Sigmoid colon (tissue), 7 donors: ENCODE results near the gene CRYBG1. TPM values are rescaled to one million over a fixed set of nuclear protein-coding genes. Genes with fewer than 3 reads are reported as not detected.
A peak's percentile ranks its signal among the peaks of the same experiment; 100 is the strongest.

Source experiments
- DNase-seq: peaks from one replicate; pipeline ENCODE4 v3.0.0-alpha.2; 2019
- H3K27ac ChIP-seq, 4 donors: fragments of 200-600 bp; sonication (generic); one replicate each; pipeline ENCODE4 v1.5.1; 2016 to 2019; ENCODE audit warnings: mild to moderate bottlenecking in 1 of 4
- H3K27me3 ChIP-seq, 3 donors: fragments of 200-600 bp; sonication (generic); one replicate each; pipeline ENCODE4 v1.5.1; 2019; ENCODE audit warnings: mild to moderate bottlenecking in 1 of 3
- H3K36me3 ChIP-seq, 4 donors: fragments of 200-600 bp; sonication (generic); one replicate each; pipeline ENCODE4 v1.5.1; 2016 to 2019
- H3K4me1 ChIP-seq, 4 donors: fragments of 200-600 bp; sonication (generic); one replicate each; pipeline ENCODE4 v1.5.1; 2017 to 2019
- H3K4me3 ChIP-seq, 4 donors: fragments of 200-600 bp; sonication (generic); one replicate each; pipeline ENCODE4 v1.5.1; 2017 to 2019; ENCODE audit warnings: mild to moderate bottlenecking in 2 of 4, moderate library complexity in 1 of 4
- H3K9me3 ChIP-seq, 4 donors: fragments of 200-600 bp in 3 of 4; sonication (generic) in 3 of 4; one replicate each; pipeline versions ENCODE4 v1.5.1 to v1.6.1; 2013 to 2019
- CTCF ChIP-seq, 4 experiments: fragments of 450-650 bp in 3 of 4; fragments of 200-600 bp in 1 of 4; IDR thresholded peaks; one replicate each; pipeline ENCODE4 v1.5.1; 2016 to 2019; ENCODE audit warnings: antibody characterized with exemption in 4 of 4, mild to moderate bottlenecking in 3 of 4, moderate library complexity in 2 of 4
- EP300 ChIP-seq, 4 donors: sonication (generic); formaldehyde crosslinking; IDR thresholded peaks; one replicate each; pipeline ENCODE4 v1.6.1; 2017; ENCODE audit warnings: antibody characterized with exemption in 4 of 4
- POLR2A ChIP-seq, 2 donors: fragments of 450-650 bp; IDR thresholded peaks; one replicate each; pipeline ENCODE4 v1.6.1; 2016; ENCODE audit warnings: antibody characterized with exemption in 2 of 2, mild to moderate bottlenecking in 2 of 2, moderate library complexity in 2 of 2
- POLR2AphosphoS5 ChIP-seq, 4 donors: sonication (generic); formaldehyde crosslinking; IDR thresholded peaks; one replicate each; pipeline ENCODE4 v1.6.1; 2017; ENCODE audit warnings: antibody characterized with exemption in 4 of 4
- WGBS, 2 donors: extraction: QIAGEN DNeasy Blood & Tissue Kit; methylation state at CpG; one replicate each; pipeline ENCODE4 v1.1.7; 2013; 5-methylcytosine and 5-hydroxymethylcytosine counted together
- intact Hi-C: fragments of 100-400 bp; cut with DNase I; formaldehyde crosslinking; loops from one replicate; pipeline ENCODE4 v1.15.1; 2023
- polyA plus RNA-seq, 3 donors: library from polyadenylated mRNA; stranded (reverse); fragments of 200-250 nt; gene quantifications; one replicate each; pipeline ENCODE4 v1.2.3, GENCODE V29; 2013
- total RNA-seq, 4 donors: library from RNA; depleted of rRNA; stranded (reverse); fragments of >200 nt; gene quantifications; one replicate each; pipeline ENCODE4 v1.1.0, GENCODE V29; 2016
- donor health status: healthy with polysubstance abuse.
- donor health status: Bipolar disorder and iron deficiency.
- donor health status: healthy.

CRYBG1 gene
- total and polyA plus RNA-seq, 7 donors, result 5.8 to 26.5 (median 10.2) TPM

DNA sequence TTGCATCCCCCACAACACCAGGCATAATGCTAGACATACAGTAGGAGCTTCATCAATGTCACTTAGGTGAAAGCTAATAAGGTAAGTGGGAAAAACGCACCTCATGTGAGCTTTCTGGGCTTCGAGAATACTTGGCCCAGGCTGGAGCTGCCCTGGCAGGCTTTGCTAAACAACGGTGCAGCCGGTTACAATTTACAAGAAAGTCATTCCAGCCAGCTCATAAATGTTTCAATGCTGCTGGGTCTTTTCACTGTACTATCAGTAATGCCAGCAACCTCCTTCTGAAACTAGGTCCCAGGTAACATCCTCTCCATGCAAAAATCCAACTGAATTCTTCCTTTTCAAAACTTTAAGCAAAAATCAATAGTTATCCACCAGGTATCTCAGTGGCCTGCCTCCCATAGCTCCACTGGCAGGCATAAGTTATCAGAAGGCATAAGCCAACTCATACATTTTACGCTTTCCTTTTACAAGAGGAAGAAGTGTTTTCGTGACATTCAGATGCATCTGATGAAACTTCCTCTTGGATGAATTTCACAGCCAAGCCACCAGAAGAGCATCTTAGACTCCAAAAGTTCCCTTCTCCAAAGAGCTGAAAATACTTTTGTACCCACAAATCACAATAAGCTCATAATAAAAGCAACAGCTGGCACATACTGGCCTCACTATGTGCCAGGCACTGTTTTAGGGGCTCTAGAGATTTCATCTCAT lies 212.5 kb downstream of the CRYBG1 start:
- no peak for DNase-seq
- 84 to 87% methylated on average over 6 of the region's 6 CpGs for WGBS, 2 donors

GRCh38 chr6:106574741-106575458 lies 214.4 kb downstream of the CRYBG1 start:
- DNase-seq, result no peak
- peak overlapping the region in 3 of 4 donors; percentile 66 to 79 (median 77) for H3K27ac ChIP-seq
- intact Hi-C loops, result no loop called here

More for the DNA sequence above, 212.5 kb downstream of the CRYBG1 start:
- H3K4me3 ChIP-seq, result no peak overlapping the region
- intact Hi-C loops, result no loop called here
- H3K27me3 ChIP-seq, result no peaks in the 10 kb centered on the region
- peaks cover 0 to 17% (median 0%) of the 10 kb centered on the region in 4 donors for H3K36me3 ChIP-seq
- H3K9me3 ChIP-seq, result no peaks in the 10 kb centered on the region
- peaks cover 0 to 41% (median 34%) of the 10 kb centered on the region in 4 donors for H3K4me1 ChIP-seq
- TF ChIP-seq CTCF (IDR thresholded peaks at IDR 0.05) (no peak), EP300 (IDR thresholded peaks at IDR 0.05) (peak in 2 of 4 donors; percentile 9 to 35), POLR2AphosphoS5 (IDR thresholded peaks at IDR 0.05) (peak in 3 of 4 donors; percentile 50 to 58 (median 57)), POLR2A (IDR thresholded peaks at IDR 0.05) (no peak)
- H3K27ac ChIP-seq, result peak overlapping the region in 3 of 4 donors; percentile 66 to 79 (median 77)

DNA sequence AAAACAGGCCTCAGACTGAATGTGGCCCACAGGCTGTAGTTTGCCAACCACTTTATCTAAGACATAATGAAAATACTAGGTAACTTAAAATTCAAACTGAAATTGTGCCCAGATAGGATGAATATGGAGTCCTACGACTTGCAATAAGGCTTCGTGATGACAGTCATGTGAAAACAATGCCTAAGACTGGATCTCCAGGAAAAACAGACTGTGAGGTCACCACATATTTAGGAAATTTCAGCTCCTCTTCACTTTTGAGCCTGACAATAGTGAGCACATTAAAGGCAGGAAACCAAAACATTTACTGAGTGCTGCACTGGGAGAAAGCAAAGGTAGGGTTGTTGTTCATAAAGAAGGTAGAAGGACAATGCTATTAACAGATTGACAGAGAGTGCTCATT lies 218.8 kb downstream of the CRYBG1 start:
- Histone ChIP-seq H3K4me3 (no peak overlapping the region), H3K9me3 (no peaks in the 10 kb centered on the region), H3K4me1 (peaks cover 0 to 17% (median 10%) of the 10 kb centered on the region in 4 donors), H3K36me3 (peaks cover 0 to 11% (median 2%) of the 10 kb centered on the region in 4 donors), H3K27ac (no peak overlapping the region), H3K27me3 (no peaks in the 10 kb centered on the region)
- no peak for TF ChIP-seq EP300 (IDR thresholded peaks at IDR 0.05)
- TF ChIP-seq POLR2AphosphoS5 (IDR thresholded peaks at IDR 0.05), result no peak
- no peak for TF ChIP-seq CTCF (IDR thresholded peaks at IDR 0.05)
- TF ChIP-seq POLR2A (IDR thresholded peaks at IDR 0.05), result no peak
- intact Hi-C loops, result no loop called here
- DNase-seq, result no peak
- WGBS, 2 donors, result 94% methylated on average over 2 of the region's 2 CpGs

More at GRCh38 chr6:106574741-106575458, 214.4 kb downstream of the CRYBG1 start:
- Histone ChIP-seq H3K27me3 (no peaks in the 10 kb centered on the region), H3K4me3 (no peak overlapping the region), H3K4me1 (peaks cover 0 to 35% (median 34%) of the 10 kb centered on the region in 4 donors), H3K9me3 (no peaks in the 10 kb centered on the region), H3K36me3 (peaks cover 0 to 10% (median 0%) of the 10 kb centered on the region in 4 donors)
- no peak for TF ChIP-seq POLR2A (IDR thresholded peaks at IDR 0.05)
- TF ChIP-seq POLR2AphosphoS5 (IDR thresholded peaks at IDR 0.05), result peak in 1 of 4 donors; percentile 64
- peak in 2 of 4 donors; percentile 9 to 64 for TF ChIP-seq EP300 (IDR thresholded peaks at IDR 0.05)
- no peak for TF ChIP-seq CTCF (IDR thresholded peaks at IDR 0.05)
- 88 to 89% methylated on average over 16 of the region's 16 CpGs for WGBS, 2 donors

- WGBS, 2 donors, result 93 to 96% methylated on average over 1 of the region's 1 CpG
- Histone ChIP-seq H3K27me3 (no peaks in the 10 kb centered on the region), H3K36me3 (peaks cover 0 to 11% (median 2%) of the 10 kb centered on the region in 4 donors), H3K27ac (no peak overlapping the region), H3K4me3 (no peak overlapping the region), H3K4me1 (peaks cover 0 to 21% (median 17%) of the 10 kb centered on the region in 4 donors), H3K9me3 (no peaks in the 10 kb centered on the region)
- intact Hi-C loops, result no loop called here
- TF ChIP-seq POLR2AphosphoS5 (IDR thresholded peaks at IDR 0.05) (no peak), EP300 (IDR thresholded peaks at IDR 0.05) (no peak), POLR2A (IDR thresholded peaks at IDR 0.05) (no peak), CTCF (IDR thresholded peaks at IDR 0.05) (no peak)
- no peak for DNase-seq
Observed at GRCh38 chr6:106581468-106581867, 221.0 kb downstream of the CRYBG1 start.
